NCI-H446 treated with DMSO at 0.1 percent for 48 hours (cell line): ENCODE results near the gene GMDS.
A peak's percentile ranks its signal among the peaks of the same experiment; 100 is the strongest.

Source experiments
- DNase-seq: peaks from one replicate; lab custom pipeline; 2025; lab: John Stamatoyannopoulos, UW

GMDS gene

DNA sequence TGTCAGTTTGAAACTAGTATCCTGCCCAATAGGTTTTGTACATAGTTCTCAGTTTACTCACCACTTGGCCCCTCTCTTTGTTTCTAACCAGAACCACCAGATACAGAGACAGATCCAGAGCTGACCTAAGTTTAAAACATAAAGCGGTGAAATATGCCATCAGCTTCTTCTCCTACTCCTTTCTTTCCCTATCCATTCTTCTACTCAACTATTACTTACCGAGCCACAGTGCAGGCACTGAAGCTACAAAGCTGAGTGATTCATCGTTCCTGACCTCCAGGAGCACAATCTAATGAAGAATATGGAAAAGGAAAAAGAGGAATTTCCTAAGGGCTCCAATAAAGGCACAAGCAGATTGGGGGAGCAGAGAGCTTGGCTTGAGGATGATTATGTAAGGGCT, 349.7 kb downstream of the GMDS start:
- DNase-seq: no peak

DNA sequence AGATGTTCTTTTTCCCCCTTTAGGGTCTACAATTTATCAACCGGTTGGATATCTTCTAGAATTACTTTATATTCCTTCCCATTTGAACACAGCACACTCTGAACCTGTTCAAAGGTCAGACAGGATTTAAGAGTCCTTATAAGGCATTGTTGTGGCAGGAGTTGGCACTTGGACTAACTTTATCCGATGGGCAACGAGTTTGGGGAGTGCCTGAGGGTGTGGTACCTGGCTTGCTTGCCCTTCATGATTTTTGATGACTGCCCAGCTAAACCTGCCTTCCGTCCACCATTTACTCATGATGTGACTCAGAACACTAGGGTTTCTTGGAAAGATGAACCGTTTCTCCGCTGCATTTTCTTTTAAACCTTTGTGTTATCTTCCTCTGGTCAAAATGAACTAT, 350.5 kb downstream of the GMDS start:
- DNase-seq: no peak

DNA sequence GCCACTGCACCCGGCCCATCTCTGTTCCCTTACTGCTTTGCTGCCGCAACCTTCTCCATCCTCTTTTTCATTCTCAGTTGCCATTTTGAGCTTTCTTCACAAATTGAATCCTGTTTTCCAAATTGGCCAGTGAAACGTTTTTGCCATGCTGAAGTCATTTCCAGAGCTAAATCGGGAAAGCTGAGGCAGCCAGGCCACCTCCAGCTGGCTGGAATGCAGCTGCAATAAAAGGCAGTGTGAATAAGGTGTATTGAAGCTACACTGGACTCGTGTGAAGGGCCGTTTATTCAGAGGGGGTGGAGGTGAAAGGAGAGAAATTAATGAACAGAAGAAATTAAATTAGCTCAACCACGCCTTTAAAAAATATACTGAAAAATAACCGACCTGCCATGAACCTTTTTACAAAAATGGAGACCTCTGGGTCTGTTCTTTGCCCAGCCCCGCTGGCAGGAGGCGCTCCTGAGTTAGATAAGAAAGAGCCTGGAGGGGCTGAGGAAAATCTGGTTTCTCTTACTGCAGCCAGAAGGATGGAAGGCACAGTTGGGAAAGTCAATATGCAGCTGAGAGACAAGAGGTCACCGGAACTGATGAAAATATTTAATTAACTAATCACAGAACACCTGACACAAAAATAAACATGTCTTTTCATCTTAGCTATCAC, 351.8 kb downstream of the GMDS start:
- DNase-seq: no peak

DNA sequence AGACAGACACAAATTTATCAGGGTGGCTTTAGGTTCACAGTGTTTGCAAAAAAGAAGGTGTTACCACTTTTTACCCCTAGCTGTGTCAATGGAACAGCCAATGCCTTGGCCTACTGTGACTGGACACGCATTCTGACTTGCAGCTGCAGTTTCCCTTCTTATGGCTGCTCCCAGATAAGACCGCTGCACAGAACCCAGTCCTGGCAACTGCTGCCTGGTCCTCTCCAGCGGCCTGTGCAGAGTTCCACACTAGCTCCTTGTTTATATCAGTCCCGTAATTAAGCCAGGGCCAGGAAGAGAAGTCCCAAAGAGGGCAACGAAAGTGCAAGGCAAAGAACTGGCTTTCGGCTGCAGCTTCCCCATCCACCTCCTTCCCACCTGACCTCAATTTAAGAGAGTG, 352.7 kb downstream of the GMDS start:
- DNase-seq: no peak

DNA sequence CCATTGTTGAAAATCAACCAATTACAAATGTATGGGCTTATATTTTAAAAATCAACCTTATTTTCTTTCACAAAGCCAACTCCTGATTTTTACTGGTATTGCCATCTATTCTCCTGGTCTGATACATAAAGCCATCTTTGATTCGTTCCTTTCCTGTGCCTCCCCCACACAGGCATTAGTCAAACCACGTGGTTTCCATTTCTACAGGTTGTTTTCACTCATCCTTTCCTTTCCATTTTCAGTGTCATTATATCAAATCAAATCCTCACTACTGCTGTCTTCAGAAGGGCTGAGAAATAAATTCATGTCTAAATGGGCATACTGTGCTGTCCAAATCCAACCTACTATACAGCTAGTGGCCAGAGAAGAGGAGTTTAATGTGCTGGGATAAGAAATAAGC, 354.4 kb downstream of the GMDS start:
- no peak for DNase-seq

DNA sequence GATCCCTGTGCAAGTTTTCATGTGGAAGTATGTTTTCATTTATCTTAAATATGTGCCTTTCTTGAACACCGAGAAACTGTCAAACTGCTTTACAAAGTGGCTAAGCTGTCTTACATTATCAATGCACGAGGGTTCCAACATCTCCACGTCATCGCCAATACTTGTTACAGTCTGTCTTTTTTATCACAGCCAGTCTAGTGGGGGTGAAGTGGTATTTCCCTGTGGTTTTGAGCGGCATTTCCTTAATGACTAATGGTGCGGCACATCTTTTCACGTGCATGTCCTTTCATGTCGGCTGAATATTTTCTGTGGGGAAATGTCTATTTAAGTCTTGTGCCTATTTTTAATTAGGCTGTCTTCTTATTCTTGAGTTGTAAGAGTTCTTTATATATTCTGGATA, 355.3 kb downstream of the GMDS start:
- no peak for DNase-seq

DNA sequence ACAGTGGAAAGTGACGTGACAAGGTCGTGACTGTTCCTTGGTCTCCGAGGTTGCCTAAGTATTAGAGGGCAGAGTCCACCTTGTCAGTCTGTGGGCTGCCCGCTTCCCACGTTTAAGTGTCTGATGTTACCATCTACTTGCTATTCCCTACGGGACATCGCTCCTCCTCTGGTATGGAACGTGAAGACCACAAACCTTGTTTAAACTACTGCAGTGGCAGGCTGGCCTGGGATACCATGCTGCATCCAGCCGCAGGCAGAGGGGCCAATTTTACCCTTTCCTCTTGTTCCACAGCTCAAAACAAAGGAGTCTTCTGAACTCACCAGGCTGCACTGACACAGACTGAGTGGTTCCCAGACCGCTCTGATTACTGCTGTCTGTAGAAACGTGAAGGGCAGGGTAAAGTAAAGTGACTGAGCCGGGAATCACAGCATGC, 359.8 kb downstream of the GMDS start:
- DNase-seq: no peak

DNA sequence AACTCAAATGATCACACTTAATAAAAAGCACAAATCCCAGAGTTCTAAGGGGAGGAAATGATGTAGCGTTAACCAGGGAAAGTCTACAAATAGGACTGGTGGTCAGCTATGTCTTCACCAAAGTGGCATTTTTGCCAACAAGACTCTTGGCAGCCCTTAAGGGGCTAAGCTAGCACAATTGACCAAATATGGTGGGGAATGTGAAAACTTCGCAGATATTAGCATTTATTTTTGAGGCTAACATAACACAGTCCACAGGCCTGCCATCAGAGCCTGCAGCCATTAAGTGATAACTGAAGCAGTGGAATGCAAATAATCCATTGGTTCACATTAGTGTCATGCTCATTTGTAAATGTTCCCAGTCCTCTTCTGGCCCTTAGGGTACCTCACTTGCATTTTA, 361.1 kb downstream of the GMDS start:
- no peak for DNase-seq

DNA sequence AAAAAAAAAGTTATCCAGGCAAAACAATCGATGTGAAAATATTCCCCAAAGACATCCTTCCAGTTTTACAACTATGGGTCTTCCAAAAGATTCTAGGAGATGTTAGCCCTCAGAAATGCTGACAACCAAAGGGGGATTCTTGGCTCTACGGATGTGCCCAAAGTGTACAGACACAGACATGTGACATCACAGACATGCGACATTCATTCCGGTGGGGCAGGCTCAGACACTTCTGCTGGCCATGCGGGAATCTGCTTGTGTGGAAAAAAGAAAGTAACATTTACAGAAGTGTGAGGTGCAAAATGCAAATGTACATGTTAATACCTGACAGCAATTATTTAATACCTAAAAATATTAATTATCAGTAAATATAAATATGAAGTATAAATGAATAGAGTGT, 367.1 kb downstream of the GMDS start:
- no peak for DNase-seq

DNA sequence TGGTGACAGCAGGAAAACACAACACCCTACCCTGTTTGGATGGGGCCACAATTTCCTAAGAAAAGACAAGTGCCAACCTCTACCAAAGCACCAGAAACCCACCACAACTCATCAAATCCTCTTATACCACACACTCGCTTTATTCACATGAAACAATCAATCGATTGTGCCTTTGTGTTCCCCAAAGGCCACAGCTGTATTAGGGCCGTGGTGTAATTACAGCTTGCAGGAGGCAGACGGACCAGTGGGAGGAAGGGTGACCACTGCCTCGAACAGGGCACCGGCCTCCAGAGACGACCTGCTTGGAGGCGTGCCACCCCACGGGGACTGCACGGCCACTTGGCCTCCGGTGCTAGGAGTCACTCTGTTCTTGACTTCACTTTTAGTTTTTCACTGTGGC, 371.6 kb downstream of the GMDS start:
- no peak for DNase-seq

DNA sequence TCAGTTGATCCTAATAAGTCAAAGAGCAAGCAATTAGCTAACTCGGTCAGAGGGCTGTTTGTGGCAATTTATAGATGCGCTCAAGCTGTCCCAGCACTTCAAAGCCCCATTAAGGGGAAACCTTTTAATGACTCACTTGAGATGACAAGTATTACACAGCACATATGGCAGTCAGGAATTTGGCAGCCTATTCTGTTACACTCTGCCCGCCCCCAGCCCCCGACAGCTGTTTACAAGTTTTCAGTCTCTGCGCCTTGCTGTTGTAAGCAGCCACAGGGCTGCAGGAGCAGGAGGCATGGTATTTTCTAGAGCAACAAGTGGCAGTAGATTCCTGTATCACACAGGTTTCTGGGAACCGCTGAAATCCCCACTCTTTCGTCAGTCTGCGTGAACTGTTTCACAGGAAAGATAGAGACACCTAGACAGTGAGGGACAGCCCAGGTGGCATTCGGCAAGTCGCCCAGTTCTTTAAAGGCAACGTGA, 372.7 kb downstream of the GMDS start:
- peak; percentile 74 for DNase-seq

DNA sequence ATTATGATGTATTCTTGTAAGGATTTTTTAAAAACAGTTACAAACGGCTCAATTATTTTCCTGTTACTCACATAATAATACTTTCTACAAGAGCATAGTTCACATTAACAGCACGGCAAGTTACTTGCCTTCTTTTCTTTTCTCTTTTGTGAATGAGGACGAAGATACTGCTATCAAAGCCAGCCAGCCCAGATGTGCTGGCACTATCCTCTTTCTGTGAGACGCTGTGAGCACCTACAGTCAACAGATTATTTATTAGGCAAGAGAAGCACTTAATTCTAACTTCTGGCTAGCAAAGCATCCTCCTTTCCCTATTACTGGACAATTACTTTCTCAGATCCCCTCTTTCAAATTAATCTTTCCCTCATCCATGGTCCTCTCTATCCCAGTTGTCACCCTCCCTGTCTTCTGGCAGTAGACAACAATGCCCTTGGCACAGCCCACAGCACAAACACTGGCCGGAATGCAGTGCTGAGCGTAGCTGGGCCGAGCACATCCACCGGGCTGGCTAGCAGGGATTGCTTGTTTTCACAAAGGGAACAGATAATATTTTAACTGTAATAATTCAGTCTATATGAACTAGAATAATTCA, 373.6 kb downstream of the GMDS start:
- DNase-seq: no peak

DNA sequence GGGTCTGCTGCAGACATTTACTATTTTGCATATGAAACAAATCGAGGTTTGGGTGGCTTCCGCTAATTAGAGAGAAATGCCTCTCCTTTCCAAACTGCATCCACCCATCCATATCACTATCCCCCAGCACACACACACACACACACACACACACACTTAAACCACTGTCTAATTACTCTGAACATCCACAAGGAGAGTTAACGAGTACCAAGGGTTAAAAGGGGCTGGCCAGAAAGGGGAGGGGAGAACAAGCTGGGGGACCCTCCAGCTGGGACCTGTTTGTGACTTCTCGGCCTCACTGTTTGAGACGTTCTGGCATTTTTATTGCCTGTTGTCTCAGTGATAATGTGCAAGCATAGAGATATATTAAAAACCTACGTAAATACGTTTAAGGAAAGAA, 374.5 kb downstream of the GMDS start:
- DNase-seq: no peak

DNA sequence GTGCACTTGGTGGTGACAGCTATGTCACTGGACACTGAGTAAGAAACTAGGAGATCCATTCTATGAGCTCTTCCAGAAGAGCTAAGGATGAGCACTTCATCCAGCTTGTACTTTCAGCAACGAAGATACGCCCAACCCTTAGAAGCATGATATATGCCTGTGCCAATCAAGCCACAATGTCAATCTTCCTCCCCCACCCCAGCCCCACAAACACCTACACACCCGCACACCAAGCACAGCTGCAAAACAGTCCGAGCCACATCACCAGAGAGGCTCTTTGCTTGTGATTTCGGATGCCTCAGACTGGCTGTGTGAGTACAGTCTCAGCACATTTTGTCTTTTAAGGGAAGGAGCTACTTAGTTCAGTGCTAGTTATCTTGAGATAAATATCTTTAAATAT, 375.2 kb downstream of the GMDS start:
- no peak for DNase-seq

DNA sequence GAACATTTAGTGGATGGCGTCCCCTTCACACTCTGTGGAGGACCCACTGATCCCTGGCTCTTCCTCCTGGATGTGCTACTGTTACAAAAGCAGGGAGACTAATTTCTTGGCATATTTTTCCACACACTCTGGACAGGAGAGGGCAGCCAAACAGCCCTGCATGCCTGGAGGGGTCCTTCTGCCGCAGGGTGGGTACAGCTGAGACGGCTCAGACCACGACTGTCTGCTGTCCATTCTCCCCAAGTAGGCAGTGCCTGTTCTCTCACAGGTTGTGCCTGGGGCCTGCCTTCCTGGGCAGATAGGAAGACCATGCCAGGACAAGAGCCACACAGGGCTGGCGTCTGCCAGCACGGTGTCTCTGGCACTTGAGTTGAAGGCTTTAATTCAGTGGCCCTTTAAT, 375.6 kb downstream of the GMDS start:
- DNase-seq: no peak

DNA sequence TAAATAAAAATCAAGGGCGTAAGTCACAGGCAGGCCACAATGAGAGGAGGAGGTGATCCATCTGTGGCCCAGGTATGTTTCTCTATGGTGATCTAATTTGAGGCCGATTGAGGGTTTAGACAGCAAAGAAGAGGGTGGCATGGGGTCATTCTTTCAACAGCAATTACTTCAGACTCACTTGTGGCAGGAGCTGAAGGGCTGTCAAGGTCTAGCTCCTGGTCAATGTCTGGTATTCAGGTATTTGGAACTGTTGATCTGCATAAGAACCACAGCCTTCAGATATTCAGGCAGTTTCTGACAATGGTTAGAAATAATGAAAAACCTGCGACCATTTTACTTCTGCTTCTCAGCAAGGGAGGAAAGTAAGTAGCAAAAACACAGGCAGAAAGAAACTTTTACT, 376.1 kb downstream of the GMDS start:
- no peak for DNase-seq

DNA sequence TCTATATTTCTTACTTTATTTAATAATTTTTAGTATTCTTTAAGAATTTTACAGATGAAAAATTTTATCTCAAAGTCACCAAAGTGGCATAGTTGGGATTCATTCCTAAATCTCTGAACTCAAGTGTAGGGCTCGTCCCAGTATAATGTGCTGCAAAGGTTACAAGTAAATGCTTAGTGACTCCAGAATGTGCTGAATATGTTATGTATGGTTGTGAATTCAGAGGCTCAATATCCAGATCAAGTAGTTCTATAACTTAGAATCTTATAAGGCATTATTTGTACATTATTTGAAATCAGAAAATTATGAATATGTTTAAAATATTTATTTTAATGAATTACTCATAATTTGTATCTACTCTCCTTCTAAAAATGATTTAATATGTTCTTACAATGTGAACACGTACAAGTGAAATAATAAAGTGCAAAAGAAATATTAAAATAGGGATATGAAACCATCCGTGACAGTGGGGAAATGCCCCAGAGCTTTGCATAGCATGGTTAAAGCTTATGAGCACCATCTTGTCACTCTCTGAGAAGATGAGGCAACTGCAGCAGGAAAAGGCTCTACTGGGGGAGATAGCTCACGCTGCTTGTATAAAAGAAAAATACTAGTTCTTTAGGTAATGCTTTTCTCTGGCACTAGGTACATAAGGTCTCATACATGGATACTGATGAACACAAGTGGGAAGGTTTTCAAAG, 376.7 kb downstream of the GMDS start:
- no peak for DNase-seq

DNA sequence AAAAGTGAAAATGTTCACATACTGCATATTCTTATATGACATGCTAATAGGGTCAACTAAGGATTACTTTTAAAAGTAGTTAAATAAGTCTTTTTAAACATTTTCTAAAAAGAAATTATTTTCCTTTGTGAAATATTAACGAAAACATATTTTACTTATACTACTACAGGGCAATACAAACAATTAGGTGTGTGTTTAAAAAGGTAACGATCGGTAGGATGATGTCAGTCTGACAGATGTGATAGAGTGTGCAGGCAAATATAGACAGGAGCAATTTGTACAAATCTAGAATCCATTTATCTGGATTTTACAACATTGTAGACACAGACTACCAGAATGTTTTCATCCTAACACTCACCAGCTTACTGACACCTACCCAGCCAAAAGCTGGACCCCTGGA, 378.2 kb downstream of the GMDS start:
- DNase-seq: no peak

DNA sequence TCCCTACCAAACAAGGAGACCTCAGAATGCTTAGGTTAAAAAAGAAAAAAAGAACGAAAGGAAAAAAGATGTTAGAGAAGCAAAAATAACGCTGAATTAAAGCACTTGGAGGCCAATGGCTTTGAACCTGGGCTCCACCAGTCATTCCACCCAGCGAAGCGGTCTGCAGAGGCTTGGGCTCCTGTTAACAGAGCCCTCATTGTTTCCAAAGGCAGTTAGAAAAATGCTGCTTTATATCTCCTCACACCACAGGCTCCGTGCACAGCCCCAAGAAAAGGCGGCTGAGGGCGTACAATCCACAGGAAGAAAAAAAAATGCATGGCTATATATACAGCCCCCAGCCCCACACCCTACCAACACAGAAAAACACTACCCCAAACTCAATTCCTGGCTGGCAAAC, 379.8 kb downstream of the GMDS start:
- DNase-seq: no peak

DNA sequence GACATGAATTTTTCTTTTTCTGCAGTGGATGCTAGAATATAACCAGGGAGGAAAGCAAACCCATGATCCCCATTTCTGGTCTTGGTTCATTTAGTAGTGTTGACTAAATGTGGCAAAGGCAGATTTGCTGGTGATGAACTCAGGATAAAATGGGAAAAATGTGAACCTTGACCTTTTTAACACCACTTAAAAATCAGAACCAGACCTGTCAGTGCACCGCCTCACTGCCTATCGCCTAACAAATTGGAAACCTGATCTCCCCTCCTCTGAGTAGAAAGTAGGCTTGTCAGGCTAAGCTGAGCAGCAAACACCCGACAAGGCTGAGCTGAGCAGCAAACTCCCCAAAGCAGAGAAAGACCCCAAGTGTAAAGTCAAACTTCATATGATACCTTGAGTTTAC, 380.9 kb downstream of the GMDS start:
- DNase-seq: no peak

DNA sequence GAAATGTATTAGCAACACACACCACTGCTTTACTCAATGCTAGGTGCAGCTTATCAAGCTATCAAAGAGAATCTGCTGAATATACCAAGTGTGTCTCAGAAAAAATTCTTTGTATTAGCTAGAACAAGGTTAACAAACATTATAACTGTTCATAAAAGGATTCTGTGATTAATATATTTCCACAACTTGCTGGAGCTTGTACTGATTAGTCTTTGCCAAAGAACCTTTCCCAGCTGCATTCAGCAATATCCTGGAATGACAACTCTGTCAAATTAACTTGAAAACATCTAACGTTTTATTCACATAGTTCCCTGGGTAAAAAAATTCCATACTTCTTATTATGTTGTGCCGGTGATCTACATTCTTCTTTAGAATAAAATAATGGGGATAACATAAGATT, 383.0 kb downstream of the GMDS start:
- DNase-seq: no peak

DNA sequence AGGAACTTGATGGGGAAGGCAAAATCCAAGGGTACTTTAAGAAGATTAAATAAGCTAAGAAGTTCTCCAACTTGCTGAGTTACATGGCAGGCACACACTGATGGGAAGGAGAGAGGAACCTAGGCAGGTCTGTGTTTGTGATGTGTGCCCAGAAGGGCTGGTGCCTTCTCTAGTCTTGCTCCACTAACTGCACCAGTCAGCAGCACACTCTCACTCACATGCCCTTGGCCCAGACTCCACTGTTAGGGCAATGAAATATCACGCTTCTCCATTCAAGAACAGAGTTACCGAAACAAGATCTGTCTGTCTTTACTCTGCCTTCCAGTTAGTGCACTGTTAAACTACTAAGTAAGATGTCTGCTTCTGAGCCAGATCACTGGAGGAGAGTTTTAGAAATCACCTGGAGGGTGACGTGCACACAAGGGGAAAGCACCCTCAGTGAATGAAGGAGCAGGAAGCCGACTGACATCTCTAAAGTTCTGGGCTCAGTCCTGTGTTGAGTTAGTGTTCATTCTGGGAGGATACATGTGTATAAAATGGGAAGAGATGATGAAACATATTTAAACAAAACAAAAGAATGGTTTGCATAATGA, 384.6 kb downstream of the GMDS start:
- no peak for DNase-seq

DNA sequence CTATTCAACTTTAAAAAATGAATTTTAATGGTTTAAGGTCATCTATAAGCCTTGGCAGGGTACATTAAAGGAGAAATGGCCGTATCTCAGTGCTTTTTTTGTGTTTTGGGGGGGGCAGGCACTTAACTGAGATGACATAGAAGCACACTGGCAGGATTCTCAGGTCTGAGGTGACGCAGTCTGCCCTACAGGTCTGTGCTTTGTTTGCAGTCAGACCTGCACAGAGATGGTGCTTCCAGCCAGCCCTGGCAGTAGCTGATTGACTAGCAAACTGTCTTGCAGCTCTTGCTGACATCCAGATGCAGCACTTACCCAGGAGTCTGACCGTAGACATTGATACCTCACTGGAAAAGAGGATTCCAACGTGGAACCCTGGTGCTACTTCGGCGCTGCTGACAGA, 386.5 kb downstream of the GMDS start:
- DNase-seq: no peak
